OCI-LY7 (cell line): Measurements from ENCODE around the gene PPM1F. TPM values are rescaled to one million over a fixed set of nuclear protein-coding genes. Genes with fewer than 3 reads are reported as not detected.

Experiments
- BruUV-seq: library from RNA; stranded (reverse); fragments of 400-500 nt; replicated peaks from 2 replicates; lab custom pipeline; 2021; lab: Mats Ljungman, UMichigan
- CTCF ChIA-PET: fragments of 300-600 bp; sonication (Branson Sonifier 250); formaldehyde crosslinking; loops from one replicate; lab custom pipeline; 2022; ENCODE audit warnings: antibody characterized with exemption; ENCODE audit not compliant: unreplicated experiment; lab: Charles Lee
- POLR2A ChIA-PET: fragments of 300-600 bp; sonication (Branson Sonifier 250); formaldehyde crosslinking; loops from one replicate; lab custom pipeline; 2022; ENCODE audit warnings: antibody characterized with exemption; lab: Charles Lee
- DNase-seq: peaks from one replicate; pipeline ENCODE4 v3.0.0-alpha.2; 2015; ENCODE audit warnings: low spot score
- H2AFZ ChIP-seq: fragments of 200-600 bp; sonication (generic), shearing (Covaris generic); 2 replicates; pipeline ENCODE4 v1.6.1; 2014; ENCODE audit warnings: mild to moderate bottlenecking, antibody characterized with exemption, low read length, moderate library complexity
- H3K27ac ChIP-seq: fragments of 200-600 bp; sonication (generic); 2 replicates; pipeline ENCODE4 v1.5.1; 2014; ENCODE audit warnings: mixed run types, low read depth, mild to moderate bottlenecking, moderate library complexity, low read length, inconsistent platforms; ENCODE audit not compliant: poor library complexity, severe bottlenecking
- H3K36me3 ChIP-seq: fragments of 200-600 bp; sonication (generic); 2 replicates; pipeline ENCODE4 v1.6.1; 2014; ENCODE audit warnings: mild to moderate bottlenecking, antibody characterized with exemption, low read length, moderate library complexity, mixed read lengths; ENCODE audit not compliant: insufficient read depth
- H3K4me1 ChIP-seq: fragments of 200-600 bp; sonication (generic); 2 replicates; pipeline ENCODE4 v1.5.1; 2014; ENCODE audit warnings: mild to moderate bottlenecking, low read length; ENCODE audit not compliant: insufficient read depth, poor library complexity, severe bottlenecking
- H3K4me2 ChIP-seq: fragments of 200-600 bp; sonication (generic); 2 replicates; pipeline ENCODE4 v1.6.1; 2014; ENCODE audit warnings: mild to moderate bottlenecking, low read length
- H3K4me3 ChIP-seq: fragments of 200-600 bp; sonication (generic); 2 replicates; pipeline ENCODE4 v1.5.1; 2014; ENCODE audit warnings: mild to moderate bottlenecking, low read depth, low read length; ENCODE audit not compliant: poor library complexity, severe bottlenecking
- H3K79me2 ChIP-seq: fragments of 200-600 bp; sonication (generic); 2 replicates; pipeline ENCODE4 v1.6.1; 2016; ENCODE audit warnings: low read depth, mild to moderate bottlenecking, low read length, moderate library complexity, mixed read lengths; ENCODE audit not compliant: insufficient read depth
- H3K9me2 ChIP-seq: fragments of 200-600 bp; sonication (generic); 2 replicates; pipeline ENCODE4 v1.6.1; 2016; ENCODE audit warnings: mild to moderate bottlenecking, low read length, mixed read lengths; ENCODE audit not compliant: insufficient read depth
- H3K9me3 ChIP-seq: fragments of 200-600 bp; sonication (generic); 2 replicates; pipeline ENCODE4 v1.6.1; 2014; ENCODE audit warnings: mild to moderate bottlenecking, mixed run types, low read length, mixed read lengths
- H4K20me1 ChIP-seq: fragments of 200-600 bp; sonication (generic); 2 replicates; pipeline ENCODE4 v1.6.1; 2014; ENCODE audit warnings: mild to moderate bottlenecking, antibody characterized with exemption, low read length, moderate library complexity, mixed read lengths; ENCODE audit not compliant: insufficient read depth
- CTCF ChIP-seq: fragments of 200-600 bp; sonication (generic); conservative IDR thresholded peaks from 2 replicates; pipeline ENCODE4 v1.5.1; 2014; ENCODE audit warnings: mild to moderate bottlenecking, antibody characterized with exemption, low read length, moderate library complexity, mixed read lengths
- EZH2phosphoT487 ChIP-seq: fragments of 200-600 bp; sonication (generic); IDR thresholded peaks from 2 replicates; pipeline ENCODE4 v1.6.1; 2018; ENCODE audit warnings: low read depth, borderline replicate concordance, mild to moderate bottlenecking, mixed run types, antibody characterized with exemption, low read length, moderate library complexity, mixed read lengths
- intact Hi-C: fragments of 100-400 bp; cut with micrococcal nuclease; formaldehyde crosslinking; loops from one replicate; pipeline ENCODE4 v1.10.0; 2022; ENCODE audit not compliant: unreplicated experiment
- total RNA-seq, 2 experiments: library from RNA; depleted of rRNA in 1 of 2; stranded (reverse); fragments of >200 nt in 1 of 2; shearing (Covaris generic) in 1 of 2; gene quantifications; 2 replicates each; pipeline ENCODE4 v1.2.3, GENCODE V29; 2014 to 2022

Gene PPM1F
- total RNA-seq, 2 experiments from 2014 or later = 21.7 to 27.2 TPM

DNA sequence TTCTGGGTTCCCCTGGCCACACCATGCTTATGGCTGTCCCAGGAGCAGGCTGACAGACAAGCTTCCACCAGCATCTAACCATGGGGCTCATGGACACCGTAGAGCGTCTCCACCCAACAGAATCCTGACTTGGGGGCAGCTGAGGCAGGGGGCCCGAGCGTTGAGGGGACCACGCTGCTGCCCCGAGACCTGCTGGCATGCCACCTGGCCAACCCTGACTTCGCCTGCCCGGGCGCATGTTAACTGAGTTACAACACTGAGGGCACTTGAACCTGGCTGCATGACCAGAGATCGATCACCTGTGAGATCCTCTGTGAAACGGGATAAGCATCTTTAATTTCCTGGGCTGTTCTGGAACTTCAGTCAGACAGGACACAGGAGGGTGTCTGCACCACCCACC lies 13.7 kb downstream of the PPM1F start:
- H4K20me1 ChIP-seq = no peaks in the 10 kb centered on the region
- H3K79me2 ChIP-seq = no peaks in the 10 kb centered on the region
- no peak overlapping the region for H3K27ac ChIP-seq
- H2AFZ ChIP-seq = peak overlapping the region; percentile 93; the same call in 1 of the 2 replicates
- H3K9me2 ChIP-seq = no peaks in the 10 kb centered on the region
- ChIA-PET CTCF (no interaction called here), POLR2A (no interaction called here)
- no peaks in the 10 kb centered on the region for H3K9me3 ChIP-seq
- BruUV-seq = no TSS peak
- H3K36me3 ChIP-seq = no peaks in the 10 kb centered on the region
- H3K4me1 ChIP-seq = peaks cover 28% of the 10 kb centered on the region
- DNase-seq = no peak
- intact Hi-C loops = loop anchor here (1.0 to 5.0 kb wide), 4 partner anchors 14 to 226 kb away; partner anchors contain the start of genes PPM1F and YPEL1
- no peak overlapping the region for H3K4me3 ChIP-seq
- H3K4me2 ChIP-seq = peak overlapping the region; percentile 86
- no peak for TF ChIP-seq CTCF
- no peak for TF ChIP-seq EZH2phosphoT487

- Histone ChIP-seq H3K4me3 (peak overlapping the region; percentile 67), H3K79me2 (no peaks in the 10 kb centered on the region)
Observed at GRCh38 chr22:21938071-21938822, 14.4 kb downstream of the PPM1F start.

More at GRCh38 chr22:21938071-21938822, 14.4 kb downstream of the PPM1F start:
- CTCF ChIA-PET = no interaction called here
- H3K36me3 ChIP-seq = 0 out of 2 replicates have a peak, but pooled peaks cover under 1% of the 10 kb centered on the region
- intact Hi-C loops = loop anchor here (1.0 to 5.0 kb wide), 4 partner anchors 15 to 225 kb away; partner anchors contain the start of genes PPM1F and YPEL1
- peak overlapping the region; percentile 86 for H3K4me2 ChIP-seq
- no peaks in the 10 kb centered on the region for H4K20me1 ChIP-seq
- DNase-seq = peak; percentile 92
- no peaks in the 10 kb centered on the region for H3K9me2 ChIP-seq
- H2AFZ ChIP-seq = peak overlapping the region; percentile 93; the same call in 1 of the 2 replicates
- peak overlapping the region; percentile 46 for H3K27ac ChIP-seq
- BruUV-seq = no TSS peak
- POLR2A ChIA-PET = interaction anchor here (0.8 kb wide), 1 partner anchor 202 kb away, joined by 3 read pairs; no protein-coding TSS in a partner anchor
- TF ChIP-seq CTCF (peak; percentile 87), EZH2phosphoT487 (no peak)
- peaks cover 28% of the 10 kb centered on the region for H3K4me1 ChIP-seq
- no peaks in the 10 kb centered on the region for H3K9me3 ChIP-seq
